ENCODE measurements around the gene C1D. TPM values are rescaled to one million over a fixed set of nuclear protein-coding genes. Genes with fewer than 3 reads are reported as not detected.

The C1D gene
- total RNA-seq, 1 donor from 2014 or later, result 66.6 TPM

DNA sequence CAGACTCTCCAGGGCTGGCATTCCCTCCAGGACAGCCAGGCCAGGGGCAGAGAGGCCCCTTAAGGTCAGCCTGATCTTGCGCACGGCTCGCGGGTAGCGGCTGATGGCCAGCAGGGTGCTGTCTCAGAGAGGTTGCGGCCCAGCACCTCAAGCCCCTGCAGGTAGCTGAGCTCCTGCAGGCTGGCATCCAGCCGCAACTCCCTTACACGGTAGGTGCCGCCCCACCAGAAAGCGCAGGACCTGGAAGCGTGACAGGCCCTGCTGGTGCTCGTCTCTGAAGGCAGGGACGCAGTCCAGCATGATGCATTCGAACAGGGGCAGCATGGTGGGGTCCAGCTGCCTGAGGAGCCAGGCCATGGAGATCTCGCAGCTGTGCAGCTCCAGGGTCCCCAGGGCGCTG is 38.9 kb downstream of the C1D start:
- no peaks in the 10 kb centered on the region for H3K4me1 Mint-ChIP-seq
- H3K9me3 Mint-ChIP-seq, result no peaks in the 10 kb centered on the region
- no peaks in the 10 kb centered on the region for H3K36me3 ChIP-seq
- no peaks in the 10 kb centered on the region for H4K20me1 ChIP-seq (ENCODE audit: low read depth)
- H3K27ac Mint-ChIP-seq, result no peak overlapping the region
- no peaks in the 10 kb centered on the region for H3K27me3 Mint-ChIP-seq (ENCODE audit: insufficient read depth, low read depth)
- H3K4me3 Mint-ChIP-seq, result no peak overlapping the region
- no peak overlapping the region for H2AFZ ChIP-seq (replicated peaks)
- no peak overlapping the region for H3K27ac ChIP-seq
- no peaks in the 10 kb centered on the region for H3K4me1 ChIP-seq
- H3K79me2 ChIP-seq (ENCODE audit: low read depth), result no peaks in the 10 kb centered on the region
- no peaks in the 10 kb centered on the region for H3K36me3 Mint-ChIP-seq
- no peaks in the 10 kb centered on the region for H3K9me3 ChIP-seq (ENCODE audit: low read depth)
- H3K4me3 ChIP-seq, result no peak overlapping the region
- H3K9ac ChIP-seq, result no peak overlapping the region
- H3K27me3 ChIP-seq, result no peaks in the 10 kb centered on the region
- TF ChIP-seq EZH2phosphoT487 (IDR thresholded peaks at IDR 0.05), result no peak
- no peak for TF ChIP-seq EZH2 (IDR thresholded peaks at IDR 0.05)
- TF ChIP-seq, protein P1, sequence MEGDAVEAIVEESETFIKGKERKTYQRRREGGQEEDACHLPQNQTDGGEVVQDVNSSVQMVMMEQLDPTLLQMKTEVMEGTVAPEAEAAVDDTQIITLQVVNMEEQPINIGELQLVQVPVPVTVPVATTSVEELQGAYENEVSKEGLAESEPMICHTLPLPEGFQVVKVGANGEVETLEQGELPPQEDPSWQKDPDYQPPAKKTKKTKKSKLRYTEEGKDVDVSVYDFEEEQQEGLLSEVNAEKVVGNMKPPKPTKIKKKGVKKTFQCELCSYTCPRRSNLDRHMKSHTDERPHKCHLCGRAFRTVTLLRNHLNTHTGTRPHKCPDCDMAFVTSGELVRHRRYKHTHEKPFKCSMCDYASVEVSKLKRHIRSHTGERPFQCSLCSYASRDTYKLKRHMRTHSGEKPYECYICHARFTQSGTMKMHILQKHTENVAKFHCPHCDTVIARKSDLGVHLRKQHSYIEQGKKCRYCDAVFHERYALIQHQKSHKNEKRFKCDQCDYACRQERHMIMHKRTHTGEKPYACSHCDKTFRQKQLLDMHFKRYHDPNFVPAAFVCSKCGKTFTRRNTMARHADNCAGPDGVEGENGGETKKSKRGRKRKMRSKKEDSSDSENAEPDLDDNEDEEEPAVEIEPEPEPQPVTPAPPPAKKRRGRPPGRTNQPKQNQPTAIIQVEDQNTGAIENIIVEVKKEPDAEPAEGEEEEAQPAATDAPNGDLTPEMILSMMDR (IDR thresholded peaks at IDR 0.05), result no peak
- H3F3A ChIP-seq (ENCODE audit: low read depth), result no peaks in the 10 kb centered on the region
- no peak for DNase-seq (ENCODE audit: low spot score)
- no peak overlapping the region for H3K4me2 ChIP-seq

DNA sequence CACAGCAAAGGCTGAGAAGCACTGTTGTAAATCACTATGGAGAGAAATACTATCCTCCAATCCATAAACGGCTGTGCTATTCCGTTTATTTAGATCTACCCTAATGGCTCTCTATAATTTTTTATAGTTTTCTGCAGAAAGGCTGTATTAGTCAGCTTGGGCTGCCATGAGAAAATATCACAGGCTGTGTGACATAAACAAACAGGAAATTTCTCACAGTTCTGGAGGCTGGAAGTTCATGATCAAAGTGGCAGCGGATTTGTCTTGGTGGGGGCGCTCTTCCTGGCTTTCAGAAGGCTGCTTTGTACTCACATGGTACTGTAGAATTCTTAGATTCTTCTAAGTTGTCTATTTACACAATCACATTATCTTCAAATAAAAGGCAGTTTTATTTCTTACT is 44.1 kb downstream of the C1D start:
- H3K4me2 ChIP-seq, result no peak overlapping the region
- Mint-ChIP-seq H3K4me3 (no peak overlapping the region), H3K9me3 (no peaks in the 10 kb centered on the region), H3K36me3 (no peaks in the 10 kb centered on the region), H3K4me1 (no peaks in the 10 kb centered on the region), H3K27ac (no peak overlapping the region), H3K27me3 (ENCODE audit: insufficient read depth, low read depth) (no peaks in the 10 kb centered on the region)
- H3K27me3 ChIP-seq, result no peaks in the 10 kb centered on the region
- H3F3A ChIP-seq (ENCODE audit: low read depth), result no peaks in the 10 kb centered on the region
- TF ChIP-seq EZH2phosphoT487 (IDR thresholded peaks at IDR 0.05), result no peak
- TF ChIP-seq, protein P1 (IDR thresholded peaks at IDR 0.05), result no peak
- no peak for TF ChIP-seq EZH2 (IDR thresholded peaks at IDR 0.05)
- no peak overlapping the region for H3K27ac ChIP-seq
- no peaks in the 10 kb centered on the region for H3K4me1 ChIP-seq
- no peaks in the 10 kb centered on the region for H3K9me3 ChIP-seq (ENCODE audit: low read depth)
- H4K20me1 ChIP-seq (ENCODE audit: low read depth), result no peaks in the 10 kb centered on the region
- no peak overlapping the region for H3K4me3 ChIP-seq
- H3K79me2 ChIP-seq (ENCODE audit: low read depth), result no peaks in the 10 kb centered on the region
- H2AFZ ChIP-seq (replicated peaks), result no peak overlapping the region
- no peak overlapping the region for H3K9ac ChIP-seq
- no peaks in the 10 kb centered on the region for H3K36me3 ChIP-seq
- DNase-seq (ENCODE audit: low spot score), result no peak

DNA sequence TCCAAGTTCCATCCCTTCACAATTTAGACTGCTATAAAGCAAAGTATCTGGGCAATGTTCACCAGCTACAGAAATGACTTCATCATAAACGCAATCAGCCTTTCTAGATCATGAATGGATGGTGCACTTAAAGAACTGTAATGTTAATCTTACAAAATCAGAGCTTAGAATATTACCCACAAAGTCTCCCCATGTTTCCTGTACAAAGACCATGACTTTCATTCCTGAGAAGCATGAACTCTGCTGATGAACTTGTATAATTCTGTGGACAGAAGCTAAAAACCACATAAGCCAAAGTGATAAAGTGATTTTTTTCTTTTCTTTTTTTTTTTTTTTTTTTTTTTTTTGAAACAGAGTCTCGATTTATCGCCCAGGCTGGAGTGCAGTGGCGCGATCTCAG is 53.3 kb downstream of the C1D start:
- no peaks in the 10 kb centered on the region for H4K20me1 ChIP-seq (ENCODE audit: low read depth)
- Mint-ChIP-seq H3K4me1 (no peaks in the 10 kb centered on the region), H3K27ac (no peak overlapping the region), H3K4me3 (no peak overlapping the region), H3K9me3 (peaks cover 6% of the 10 kb centered on the region), H3K36me3 (no peaks in the 10 kb centered on the region), H3K27me3 (ENCODE audit: insufficient read depth, low read depth) (peaks cover 5% of the 10 kb centered on the region)
- no peaks in the 10 kb centered on the region for H3K79me2 ChIP-seq (ENCODE audit: low read depth)
- no peak overlapping the region for H3K9ac ChIP-seq
- no peak overlapping the region for H3K27ac ChIP-seq
- H2AFZ ChIP-seq (replicated peaks), result no peak overlapping the region
- no peak overlapping the region for H3K4me3 ChIP-seq
- no peak overlapping the region for H3K4me2 ChIP-seq
- H3K9me3 ChIP-seq (ENCODE audit: low read depth), result no peaks in the 10 kb centered on the region
- no peaks in the 10 kb centered on the region for H3K27me3 ChIP-seq
- no peaks in the 10 kb centered on the region for H3K36me3 ChIP-seq
- no peaks in the 10 kb centered on the region for H3F3A ChIP-seq (ENCODE audit: low read depth)
- H3K4me1 ChIP-seq, result no peaks in the 10 kb centered on the region
- DNase-seq (ENCODE audit: low spot score), result no peak
- no peak for TF ChIP-seq EZH2phosphoT487 (IDR thresholded peaks at IDR 0.05)
- TF ChIP-seq, protein P1 (IDR thresholded peaks at IDR 0.05), result no peak

All from neural progenitor cell (in vitro differentiated cells).